ENCODE results near the gene CES2. TPM values are rescaled to one million over a fixed set of nuclear protein-coding genes. Genes with fewer than 3 reads are reported as not detected.
A peak's percentile ranks its signal among the peaks of the same experiment; 100 is the strongest.

The CES2 gene
- total and polyA plus RNA-seq, 9 of the 15 experiments (the other 6 are each of a cell fraction or from before 2014, with no cell fraction given): 2.2 to 37.9 (median 24.4) TPM

- no peak for TF ChIP-seq TFE3 (CRISPR knock-in tag; IDR thresholded peaks at IDR 0.05)
- TF ChIP-seq CEBPZ (IDR thresholded peaks at IDR 0.05; ENCODE audit: borderline replicate concordance, low read depth, low read length): no peak
- TF ChIP-seq NR2C2 (CRISPR knock-in tag; IDR thresholded peaks at IDR 0.05): 0 out of 2 replicates have a peak, but pooled peaks have one; percentile 56
- peak; percentile 57; the same call in 1 of the 2 replicates for TF ChIP-seq NR2C2 (tag; IDR thresholded peaks at IDR 0.05)
- no peak for TF ChIP-seq DACH1 (IDR thresholded peaks at IDR 0.05; ENCODE audit: partially characterized antibody)
- TF ChIP-seq CTBP1 (IDR thresholded peaks at IDR 0.05; ENCODE audit: borderline replicate concordance): peak; percentile 73; the same call in 1 of the 2 replicates
- TF ChIP-seq BCOR (IDR thresholded peaks at IDR 0.05): no peak
- TF ChIP-seq MTA1 (IDR thresholded peaks at IDR 0.05; ENCODE audit: borderline replicate concordance): no peak
- no peak for TF ChIP-seq PCBP2 (IDR thresholded peaks at IDR 0.05; ENCODE audit: low read depth, low read length, poor library complexity, severe bottlenecking)
- peak; percentile 58 for TF ChIP-seq RB1 (IDR thresholded peaks at IDR 0.05; ENCODE audit: low read depth)
- no peak for TF ChIP-seq MEF2A (IDR thresholded peaks at IDR 0.05; ENCODE audit: control insufficient read depth, low read depth, low read length)
- TF ChIP-seq TCF3 (CRISPR knock-in tag; IDR thresholded peaks at IDR 0.05): 0 out of 2 replicates have a peak, but pooled peaks have one; percentile 15
- TF ChIP-seq E2F8 (IDR thresholded peaks at IDR 0.05; ENCODE audit: low read depth, partially characterized antibody): peak; percentile 89
- no peak for TF ChIP-seq FOXO4 (CRISPR knock-in tag; IDR thresholded peaks at IDR 0.05)
- TF ChIP-seq SMAD1 (IDR thresholded peaks at IDR 0.05; ENCODE audit: low read depth, low read length, partially characterized antibody): no peak
- TF ChIP-seq ZNF449 (CRISPR knock-in tag; IDR thresholded peaks at IDR 0.05): no peak
- TF ChIP-seq PTTG1 (tag; IDR thresholded peaks at IDR 0.05; ENCODE audit: low read depth): no peak
Observed at GRCh38 chr16:66934138-66934838, 1.0 kb upstream of the CES2 start, which contains the start of gene CIAO2B (continued).
